H1 (cell line): ENCODE results near the gene CXCR5. TPM values are rescaled to one million over a fixed set of nuclear protein-coding genes. Genes with fewer than 3 reads are reported as not detected.

Source experiments
- BRCA1 ChIP-seq: IDR thresholded peaks from 2 replicates; pipeline ENCODE4 v1.6.1; 2012; ENCODE audit warnings: low read depth, low read length, improper control_type of control experiment
- CEBPB ChIP-seq: IDR thresholded peaks from 2 replicates; pipeline ENCODE4 v1.6.1; 2012; ENCODE audit warnings: low read depth, low read length
- CHD7 ChIP-seq: fragments of 300-600 bp; sonication (generic); IDR thresholded peaks from 2 replicates; pipeline ENCODE4 v1.7.1; 2012; ENCODE audit warnings: low read length, moderate library complexity, mild to moderate bottlenecking, inconsistent platforms; ENCODE audit not compliant: insufficient replicate concordance
- JUND ChIP-seq: IDR thresholded peaks from 2 replicates; pipeline ENCODE4 v1.6.1; 2011; ENCODE audit warnings: mild to moderate bottlenecking, improper control_type of control experiment, low read length
- RAD21 ChIP-seq, 2 experiments: IDR thresholded peaks in 1 of 2; conservative IDR thresholded peaks in 1 of 2; 2 replicates each; pipeline ENCODE4 v1.6.1; 2011; ENCODE audit warnings: low read depth in 2 of 2, low read length in 2 of 2, improper control_type of control experiment in 1 of 2, inconsistent platforms in 1 of 2, mild to moderate bottlenecking in 1 of 2, moderate library complexity in 1 of 2
- SP1 ChIP-seq: IDR thresholded peaks from 2 replicates; pipeline ENCODE4 v1.6.1; 2011; ENCODE audit warnings: low read depth, low read length
- polyA plus RNA-seq, 7 experiments: library from polyadenylated mRNA; depleted of rRNA in 3 of 7; stranded (reverse) in 5 of 7; unstranded in 2 of 7; fragments of >200 nt in 5 of 7; fragments of 200-250 nt in 2 of 7; gene quantifications; 1 replicate in 5 of 7; 2 replicates in 1 of 7; 4 replicates in 1 of 7; pipeline versions ENCODE4 v1.2.1 to v1.2.3, GENCODE V29; 2011 to 2013; ENCODE audit warnings: missing spikeins in 2 of 7, mixed read lengths in 2 of 7
- total RNA-seq: library from RNA; stranded (reverse); fragmentation: NEBNext Ultra II Directional; extraction: Animal tissue kit (Norgen Biotek cat#: 25700); gene quantifications from 2 replicates; pipeline ENCODE4 v1.2.1, GENCODE V29; 2021

CXCR5 gene
- total and polyA plus RNA-seq, 2 of the 8 experiments (the other 6 are each of a cell fraction or from before 2014, with no cell fraction given) = not detected

GRCh38 chr11:118870396-118871343, 13.0 kb upstream of the CXCR5 start (continued):
- TF ChIP-seq CHD7 = no peak
- no peak for TF ChIP-seq SP1
- TF ChIP-seq CEBPB = no peak
- peak; percentile 6 to 26; a peak in 1 of 4 replicates for TF ChIP-seq RAD21 (IDR thresholded peaks at IDR 0.05 in 1 of 2, conservative IDR thresholded peaks at IDR 0.05 in 1 of 2; ENCODE audit: low read depth in 2 of 2, low read length in 2 of 2)
- TF ChIP-seq JUND = no peak
- TF ChIP-seq BRCA1 = no peak
